GM18502 (cell line): Measurements from ENCODE around the gene CPSF4L.

Experiments used
- ATAC-seq: cut with Tn5 transposase; IDR thresholded peaks from one replicate; pipeline ENCODE4 v1.9.1; 2021; ENCODE audit warnings: mild to moderate bottlenecking; ENCODE audit not compliant: unreplicated experiment, poor library complexity

CPSF4L gene

GRCh38 chr17:73240561-73240960, 21.1 kb downstream of the CPSF4L start:
- ATAC-seq, result no peak

- ATAC-seq, result no peak
Measured at GRCh38 chr17:73237714-73238113, 24.0 kb downstream of the CPSF4L start.

GRCh38 chr17:73234736-73235135, 26.9 kb downstream of the CPSF4L start:
- no peak for ATAC-seq

GRCh38 chr17:73232587-73233373, 28.9 kb downstream of the CPSF4L start:
- peak; percentile 19 for ATAC-seq

GRCh38 chr17:73231841-73232586, 29.7 kb downstream of the CPSF4L start:
- peak; percentile 78 for ATAC-seq

GRCh38 chr17:73231395-73231794, 30.3 kb downstream of the CPSF4L start:
- ATAC-seq, result no peak

GRCh38 chr17:73230088-73230487, 31.6 kb downstream of the CPSF4L start:
- no peak for ATAC-seq

- peak; percentile 38 for ATAC-seq
Measured at GRCh38 chr17:73228748-73229236, 32.9 kb downstream of the CPSF4L start.

GRCh38 chr17:73227944-73228343, 33.7 kb downstream of the CPSF4L start:
- ATAC-seq, result no peak

GRCh38 chr17:73227379-73227778, 34.3 kb downstream of the CPSF4L start:
- no peak for ATAC-seq

GRCh38 chr17:73226556-73227172, 35.0 kb downstream of the CPSF4L start:
- ATAC-seq, result no peak

- no peak for ATAC-seq
Measured at GRCh38 chr17:73224663-73225305, 36.9 kb downstream of the CPSF4L start.

- ATAC-seq, result no peak
Measured at GRCh38 chr17:73224237-73224636, 37.4 kb downstream of the CPSF4L start.

- no peak for ATAC-seq
Measured at GRCh38 chr17:73223626-73224230, 38.0 kb downstream of the CPSF4L start.

GRCh38 chr17:73215447-73215846, 46.2 kb downstream of the CPSF4L start:
- ATAC-seq, result no peak

GRCh38 chr17:73214851-73215250, 46.8 kb downstream of the CPSF4L start:
- ATAC-seq, result no peak

- ATAC-seq, result no peak
Measured at GRCh38 chr17:73214008-73214407, 47.7 kb downstream of the CPSF4L start.

- no peak for ATAC-seq
Measured at GRCh38 chr17:73211745-73212144, 49.9 kb downstream of the CPSF4L start.

- ATAC-seq, result no peak
Measured at GRCh38 chr17:73210002-73210678, 51.5 kb downstream of the CPSF4L start.

- no peak for ATAC-seq
Measured at GRCh38 chr17:73209436-73209835, 52.2 kb downstream of the CPSF4L start.
